SH-SY5Y (cell line): ENCODE results near the gene SLC25A47.

ENCODE experiments used
- GATA2 ChIP-seq: IDR thresholded peaks from 2 replicates; pipeline ENCODE4 v1.6.1; 2011; ENCODE audit warnings: mild to moderate bottlenecking, low read depth, low read length
- GATA3 ChIP-seq: IDR thresholded peaks from 2 replicates; pipeline ENCODE4 v1.6.1; 2011; ENCODE audit warnings: low read depth, mild to moderate bottlenecking, low read length, moderate library complexity

Gene SLC25A47

GRCh38 chr14:100323942-100324307 lies 786 bp downstream of the SLC25A47 start:
- TF ChIP-seq GATA2, result no peak

GRCh38 chr14:100325231-100325632 lies 2.1 kb downstream of the SLC25A47 start:
- no peak for TF ChIP-seq GATA2
- no peak for TF ChIP-seq GATA3

- TF ChIP-seq GATA3, result no peak
- no peak for TF ChIP-seq GATA2
Measured at GRCh38 chr14:100325958-100326357, 2.8 kb downstream of the SLC25A47 start.

DNA sequence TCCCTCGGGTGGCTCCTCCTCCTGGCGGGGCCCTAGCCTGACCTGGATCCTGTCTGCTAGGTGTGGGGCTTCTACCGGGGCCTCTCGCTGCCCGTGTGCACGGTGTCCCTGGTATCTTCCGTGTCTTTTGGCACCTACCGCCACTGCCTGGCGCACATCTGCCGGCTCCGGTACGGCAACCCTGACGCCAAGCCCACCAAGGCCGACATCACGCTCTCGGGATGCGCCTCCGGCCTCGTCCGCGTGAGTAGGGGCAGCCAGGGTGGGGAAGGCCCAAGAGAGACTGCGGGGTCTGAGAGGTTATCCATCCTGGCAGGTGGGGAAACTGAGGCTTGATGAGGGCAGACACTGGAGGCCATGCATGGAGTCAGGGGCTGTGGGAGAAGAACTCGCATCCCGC lies 4.0 kb downstream of the SLC25A47 start:
- no peak for TF ChIP-seq GATA2
- TF ChIP-seq GATA3, result no peak

GRCh38 chr14:100328495-100329163 lies 5.5 kb downstream of the SLC25A47 start:
- TF ChIP-seq GATA3, result no peak
- no peak for TF ChIP-seq GATA2

DNA sequence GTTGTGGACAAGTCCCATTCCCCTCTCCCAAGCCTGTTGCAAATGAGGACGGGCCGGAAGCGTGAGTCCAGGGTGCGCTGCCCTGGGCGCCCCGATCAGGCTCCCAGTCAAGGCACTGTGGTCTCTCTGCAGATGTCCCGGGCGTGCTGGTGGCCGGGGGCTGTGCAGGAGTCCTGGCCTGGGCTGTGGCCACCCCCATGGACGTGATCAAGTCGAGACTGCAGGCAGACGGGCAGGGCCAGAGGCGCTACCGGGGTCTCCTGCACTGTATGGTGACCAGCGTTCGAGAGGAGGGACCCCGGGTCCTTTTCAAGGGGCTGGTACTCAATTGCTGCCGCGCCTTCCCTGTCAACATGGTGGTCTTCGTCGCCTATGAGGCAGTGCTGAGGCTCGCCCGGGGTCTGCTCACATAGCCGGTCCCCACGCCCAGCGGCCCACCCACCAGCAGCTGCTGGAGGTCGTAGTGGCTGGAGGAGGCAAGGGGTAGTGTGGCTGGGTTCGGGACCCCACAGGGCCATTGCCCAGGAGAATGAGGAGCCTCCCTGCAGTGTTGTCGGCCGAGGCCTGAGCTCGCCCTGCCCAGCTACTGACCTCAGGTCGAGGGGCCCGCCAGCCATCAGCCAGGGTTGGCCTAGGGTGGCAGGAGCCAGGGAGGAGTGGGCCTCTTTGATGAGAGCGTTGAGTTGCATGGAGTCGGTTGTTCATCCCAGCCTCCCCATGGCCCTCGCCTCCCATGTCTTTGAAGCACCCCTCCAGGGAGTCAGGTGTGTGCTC lies 6.3 kb downstream of the SLC25A47 start:
- TF ChIP-seq GATA2 (no peak), GATA3 (no peak)

- no peak for TF ChIP-seq GATA2
- TF ChIP-seq GATA3, result no peak
Measured at GRCh38 chr14:100330007-100330344, 6.8 kb downstream of the SLC25A47 start.

DNA sequence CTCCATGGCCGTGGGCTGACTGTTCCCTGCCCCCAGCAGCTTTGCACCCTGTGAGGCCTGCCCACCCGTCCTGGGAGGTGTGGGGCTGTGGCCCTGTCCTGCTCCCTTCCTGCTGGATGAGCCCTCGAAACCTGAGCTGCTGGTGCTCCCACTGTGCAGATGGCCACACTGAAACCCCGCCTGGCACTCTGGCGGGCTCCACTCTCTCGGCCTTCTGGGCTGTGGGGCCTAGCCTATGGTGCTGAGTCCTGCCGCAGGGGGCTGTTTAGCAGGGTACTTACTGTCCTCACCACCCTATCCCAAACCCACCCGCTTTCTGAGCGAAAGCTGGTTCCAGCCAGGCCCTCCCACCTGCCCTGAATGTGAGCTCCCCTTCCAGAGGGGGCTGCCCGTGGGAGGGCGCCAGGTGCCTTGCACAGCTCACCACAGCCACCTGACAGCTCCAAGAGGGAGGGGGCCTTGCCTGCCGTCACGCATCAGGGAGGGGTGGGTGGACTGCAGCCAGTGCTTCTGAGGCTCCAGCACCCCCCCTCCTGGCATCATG lies 7.3 kb downstream of the SLC25A47 start:
- TF ChIP-seq GATA2 (no peak), GATA3 (no peak)

GRCh38 chr14:100332071-100332639 lies 9.0 kb downstream of the SLC25A47 start:
- TF ChIP-seq GATA2 (no peak), GATA3 (no peak)

- TF ChIP-seq GATA2 (no peak), GATA3 (no peak)
Measured at GRCh38 chr14:100332797-100333196, 9.7 kb downstream of the SLC25A47 start.

DNA sequence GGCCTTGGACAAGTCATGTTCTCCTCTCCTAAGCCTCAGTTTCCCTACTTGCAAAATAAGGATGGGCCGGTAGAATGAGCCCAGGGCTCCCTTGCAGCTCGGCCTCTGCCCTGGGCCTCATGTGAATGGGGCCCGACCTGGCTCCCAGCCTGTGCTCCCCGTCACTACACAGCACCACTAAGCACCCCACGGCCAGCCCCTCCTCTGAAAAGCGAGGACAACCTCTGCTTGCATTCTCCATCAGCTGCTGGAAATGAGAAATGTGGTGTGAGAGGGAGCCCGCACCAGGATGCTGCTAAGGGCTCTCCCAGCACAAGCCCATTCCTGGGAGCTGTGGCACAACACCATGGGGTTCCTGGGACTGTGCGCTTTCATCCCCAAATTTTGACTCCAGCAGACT lies 10.2 kb downstream of the SLC25A47 start:
- TF ChIP-seq GATA2, result no peak
- TF ChIP-seq GATA3, result no peak

DNA sequence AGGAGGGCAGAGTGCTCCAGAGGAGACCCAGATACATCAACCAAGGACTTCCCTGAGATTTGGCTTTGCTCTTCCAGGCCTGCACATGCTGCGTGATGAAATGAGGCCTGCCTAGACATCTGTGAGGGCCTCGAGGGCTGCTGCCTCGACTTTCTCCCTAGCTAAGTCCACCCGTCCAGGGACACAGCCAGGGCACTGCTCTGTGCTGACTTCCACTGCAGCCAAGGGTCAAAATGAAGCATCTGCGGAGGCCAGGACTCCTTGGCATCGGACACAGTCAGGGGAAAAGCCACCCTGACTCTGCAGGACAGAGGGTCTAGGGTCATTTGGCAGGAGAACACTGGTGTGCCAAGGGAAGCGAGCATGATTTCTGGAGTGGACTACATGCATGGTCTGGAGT lies 10.7 kb downstream of the SLC25A47 start:
- no peak for TF ChIP-seq GATA2

GRCh38 chr14:100334904-100335303 lies 11.8 kb downstream of the SLC25A47 start:
- no peak for TF ChIP-seq GATA2
- TF ChIP-seq GATA3, result no peak

GRCh38 chr14:100336618-100337530 lies 13.7 kb downstream of the SLC25A47 start:
- TF ChIP-seq GATA2, result no peak
- TF ChIP-seq GATA3, result no peak
